T-helper 22 cell (primary cell): ENCODE results near the gene UFSP1.
"Not testable (repeated sequence)": the region's sequence is repeated elsewhere in the genome, so short reads cannot be mapped to it uniquely, and the experiment has no call there.

ENCODE experiments used
- DNase-seq: peaks from one replicate; pipeline ENCODE4 v3.0.0-alpha.2; 2020; ENCODE audit warnings: low read depth

Gene UFSP1

DNA sequence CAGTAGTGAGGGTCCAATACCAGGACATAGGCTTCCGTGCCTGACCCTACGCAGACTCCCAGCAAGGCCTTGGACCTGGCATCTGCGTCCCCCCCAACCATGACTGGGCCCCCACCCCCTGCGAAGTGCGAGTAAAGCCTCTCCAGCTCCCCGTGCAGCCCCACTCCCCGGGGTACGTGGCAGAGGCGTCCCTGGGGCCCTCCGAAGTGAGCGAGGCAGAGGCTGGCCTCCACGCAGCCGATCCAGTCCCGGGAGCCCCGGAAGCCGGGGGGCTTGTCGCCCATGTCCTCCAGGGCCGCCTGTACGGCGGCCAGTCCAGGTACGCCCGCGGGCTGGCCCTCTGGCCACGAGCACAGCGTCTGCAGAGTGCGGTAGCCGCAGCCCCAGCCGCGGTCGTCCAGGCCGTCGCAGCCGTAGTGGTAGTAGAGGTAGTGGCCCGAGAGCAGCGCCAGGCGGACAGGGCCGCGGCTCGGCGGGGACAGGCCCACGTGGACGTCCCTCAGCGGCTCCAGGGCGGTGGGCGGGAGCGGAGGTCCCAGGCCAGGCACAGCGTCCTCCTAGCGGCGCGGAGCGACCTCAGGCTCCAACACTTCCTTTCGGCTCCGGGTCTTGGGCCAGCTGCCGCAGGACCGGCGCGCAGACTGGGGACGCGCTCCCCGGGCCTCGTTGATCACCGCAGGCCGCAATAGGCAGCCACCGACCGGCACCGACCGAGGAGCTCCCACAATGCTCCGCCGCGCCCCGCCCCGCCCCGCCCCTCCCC is at the start of gene UFSP1:
Gene UFSP1, minus strand, starts transcription at position 728 of the 763 bp plus-strand sequence. Its CDS starts 444 bp downstream, at position 284.
- no peak for DNase-seq

- not testable (repeated sequence) for DNase-seq
Observed at GRCh38 chr7:100936167-100936566, 46.7 kb upstream of the UFSP1 start.

- not testable (repeated sequence) for DNase-seq
Observed at GRCh38 chr7:100935381-100935780, 45.9 kb upstream of the UFSP1 start.

- no peak for DNase-seq
Observed at GRCh38 chr7:100933734-100934133, 44.2 kb upstream of the UFSP1 start.

- DNase-seq = no peak
Observed at GRCh38 chr7:100929808-100930174, 40.3 kb upstream of the UFSP1 start.

GRCh38 chr7:100923616-100924015 is 34.1 kb upstream of the UFSP1 start:
- DNase-seq = not testable (repeated sequence)

- no peak for DNase-seq
Observed at GRCh38 chr7:100921039-100921438, 31.5 kb upstream of the UFSP1 start.

GRCh38 chr7:100919779-100920437 is 30.4 kb upstream of the UFSP1 start:
- not testable (repeated sequence) for DNase-seq

DNA sequence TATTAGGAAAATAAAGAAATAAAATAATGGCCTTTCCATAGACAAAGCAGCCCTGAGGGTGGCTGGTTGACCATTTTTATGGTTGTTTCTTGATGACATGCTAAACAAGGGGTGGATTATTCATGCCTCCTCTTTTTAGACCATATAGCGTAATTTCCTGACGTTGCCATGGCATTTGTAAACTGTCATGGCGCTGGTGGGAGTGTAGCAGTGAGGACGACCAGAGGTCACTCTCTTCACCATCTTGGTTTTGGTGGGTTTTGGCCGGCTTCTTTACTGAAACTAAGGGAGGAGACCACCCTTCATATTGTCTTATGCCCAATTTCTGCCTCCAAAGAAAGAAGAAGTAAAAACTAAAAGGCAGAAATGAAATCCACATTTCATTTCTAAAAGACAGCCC is 29.8 kb upstream of the UFSP1 start:
- DNase-seq = not testable (repeated sequence)

GRCh38 chr7:100914879-100915447 is 25.4 kb upstream of the UFSP1 start:
- no peak for DNase-seq

GRCh38 chr7:100914208-100914878 is 24.8 kb upstream of the UFSP1 start:
- DNase-seq = no peak

DNA sequence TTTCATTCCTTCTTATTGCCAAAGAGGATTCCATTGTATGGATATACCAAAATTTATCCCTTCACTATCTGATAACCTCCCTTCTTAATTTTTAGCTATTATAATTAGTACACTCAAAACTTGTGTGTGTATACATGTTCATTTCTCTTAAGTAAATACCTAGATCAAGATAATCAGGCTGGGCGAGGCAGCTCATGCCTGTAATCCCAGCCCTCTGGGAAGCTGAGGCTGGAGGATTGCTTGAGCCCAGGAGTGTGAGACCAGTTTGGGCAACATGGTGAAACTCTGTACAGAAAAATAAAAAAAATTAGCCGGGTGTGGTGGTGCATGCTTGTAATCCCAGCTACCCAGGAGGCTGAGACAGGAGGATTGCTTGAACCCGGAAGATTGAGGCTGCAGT is 22.0 kb upstream of the UFSP1 start:
- DNase-seq = no peak

DNA sequence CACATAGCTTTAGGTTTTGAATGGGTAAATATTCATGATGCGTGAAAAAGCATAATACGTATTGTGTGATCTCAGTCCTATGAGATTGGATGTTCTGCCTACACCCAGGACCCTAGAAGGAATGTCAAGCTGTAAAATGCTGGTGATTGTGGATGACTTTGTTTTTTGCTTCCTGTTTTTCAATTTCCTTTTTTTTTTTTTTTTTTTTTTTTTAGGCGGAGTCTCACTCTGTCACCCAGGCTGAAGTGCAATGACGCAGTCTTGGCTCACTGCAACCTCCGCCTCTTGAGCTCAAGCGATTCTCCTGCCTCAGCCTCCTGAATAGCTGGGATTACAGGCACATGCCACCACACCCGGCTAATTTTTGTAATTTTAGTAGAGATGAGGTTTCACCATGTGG is 20.9 kb upstream of the UFSP1 start:
- DNase-seq = not testable (repeated sequence)

GRCh38 chr7:100908512-100908911 is 19.0 kb upstream of the UFSP1 start:
- DNase-seq = no peak

DNA sequence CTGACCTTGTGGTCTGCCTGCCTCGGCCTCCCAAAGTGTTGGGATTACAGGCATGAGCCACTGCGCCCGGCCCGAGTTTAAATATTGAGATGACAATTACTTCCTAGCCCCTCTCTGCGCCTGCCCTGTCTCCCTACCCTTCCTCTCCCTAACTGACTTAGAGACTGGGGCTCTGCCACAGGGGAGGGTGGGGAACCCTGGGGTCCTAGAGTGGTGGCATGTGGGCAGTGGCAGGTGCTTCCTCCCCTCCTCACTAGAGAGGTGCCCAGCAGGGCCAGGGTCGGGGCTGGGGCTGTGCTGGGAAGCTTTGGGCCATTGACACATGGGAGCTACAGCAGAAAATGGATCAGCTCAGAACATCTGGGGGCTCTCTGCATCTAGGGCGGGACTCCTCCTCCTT is 13.1 kb upstream of the UFSP1 start:
- DNase-seq = no peak

GRCh38 chr7:100901921-100902332 is 12.4 kb upstream of the UFSP1 start:
- no peak for DNase-seq

DNA sequence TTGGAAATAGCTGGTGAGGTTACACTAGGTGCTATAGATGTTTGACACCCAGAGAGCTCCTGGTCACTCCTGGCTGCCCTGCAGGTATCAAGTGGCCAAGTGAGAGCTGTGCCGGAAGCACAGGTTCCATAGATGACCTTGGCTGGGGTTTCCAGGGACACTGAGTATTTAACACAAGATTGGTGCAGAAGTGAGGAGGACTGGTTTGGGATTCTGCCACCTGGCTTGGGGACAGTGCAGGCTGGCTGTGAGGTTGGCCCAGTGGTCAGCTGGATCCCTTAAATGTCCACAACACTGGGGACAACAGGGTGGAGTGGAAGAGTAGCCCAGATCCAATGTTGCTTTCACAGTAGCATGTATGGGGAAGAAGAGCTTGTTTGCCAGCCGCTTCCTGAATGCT is 11.5 kb upstream of the UFSP1 start:
- DNase-seq = no peak

- no peak for DNase-seq
Observed at GRCh38 chr7:100899432-100899831, 9.9 kb upstream of the UFSP1 start.

DNA sequence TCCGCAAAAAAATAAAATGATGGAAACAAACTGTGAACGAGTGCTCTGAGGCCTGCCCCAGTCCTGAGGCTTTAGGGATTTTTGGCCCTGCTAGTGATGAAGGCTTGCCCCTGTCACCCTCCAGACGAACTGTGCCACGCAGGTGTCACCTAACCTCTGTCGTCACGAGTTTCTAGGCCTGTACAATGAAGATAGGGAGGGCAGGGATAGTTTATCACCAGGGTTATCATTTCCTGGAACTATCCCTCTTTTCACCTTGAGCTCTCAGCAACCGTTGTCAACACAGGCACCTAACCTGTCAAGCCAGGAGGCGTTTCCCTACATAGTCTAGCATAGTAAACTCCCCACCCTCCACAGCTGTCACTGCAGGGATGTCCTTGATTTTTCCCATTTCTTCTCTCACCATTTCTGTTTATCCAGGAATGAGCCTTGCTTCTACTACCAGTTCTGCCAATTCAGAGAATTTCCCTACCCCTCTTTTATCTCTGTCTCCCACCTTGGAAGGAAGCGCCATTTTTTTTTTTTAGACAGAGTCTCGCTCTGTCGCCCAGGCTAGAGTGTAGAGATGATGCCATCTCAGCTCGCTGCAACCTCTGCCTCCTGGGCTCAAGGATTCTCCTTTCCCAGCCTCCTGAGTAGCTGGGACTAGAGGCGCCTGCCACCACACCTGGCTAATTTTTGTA is 8.4 kb upstream of the UFSP1 start:
- DNase-seq = no peak

GRCh38 chr7:100896732-100897608 is 7.5 kb upstream of the UFSP1 start:
- DNase-seq = peak; percentile 29
